WTC11 (cell line): ENCODE measurements around the gene TRAF2. TPM values are rescaled to one million over a fixed set of nuclear protein-coding genes. Genes with fewer than 3 reads are reported as not detected.

Experiments used
- ATAC-seq: fragments of 200-7000 bp; cut with Tn5 transposase; 2 replicates; pipeline ENCODE4 v1.10.0; 2021; ENCODE audit warnings: mild to moderate bottlenecking, moderate library complexity
- CTCF ChIA-PET: fragments of 300-600 bp; sonication (Branson Sonifier 250); formaldehyde crosslinking; loops from one replicate; lab custom pipeline; 2021; ENCODE audit warnings: antibody characterized with exemption; lab: Charles Lee
- POLR2A ChIA-PET: fragments of 350-600 bp; sonication (Branson Sonifier 250); formaldehyde crosslinking; loops from one replicate; lab custom pipeline; 2021; ENCODE audit warnings: antibody characterized with exemption; lab: Charles Lee
- DNase-seq: peaks from one replicate; pipeline ENCODE4 v3.0.0; 2021; ENCODE audit warnings: low spot score
- H3K27ac Mint-ChIP-seq: 2 replicates; pipeline ENCODE4 v1.8.0; 2021; ENCODE audit warnings: mixed read lengths
- H3K27me3 Mint-ChIP-seq: 2 replicates; pipeline ENCODE4 v1.8.0; 2021; ENCODE audit warnings: low read depth, mild to moderate bottlenecking, moderate library complexity, mixed read lengths
- H3K36me3 Mint-ChIP-seq: 2 replicates; pipeline ENCODE4 v1.8.0; 2021; ENCODE audit warnings: mixed read lengths
- H3K4me1 Mint-ChIP-seq: 2 replicates; pipeline ENCODE4 v1.8.0; 2022; ENCODE audit warnings: mixed read lengths
- H3K4me3 Mint-ChIP-seq: 2 replicates; pipeline ENCODE4 v1.8.0; 2021; ENCODE audit warnings: mild to moderate bottlenecking, moderate library complexity, mixed read lengths
- H3K9me3 Mint-ChIP-seq: 2 replicates; pipeline ENCODE4 v1.8.0; 2021; ENCODE audit warnings: mixed read lengths
- ATF3 ChIP-seq: sonication (generic); formaldehyde crosslinking; conservative IDR thresholded peaks from 2 replicates; pipeline ENCODE4 v1.8.1; 2022; ENCODE audit warnings: mild to moderate bottlenecking, missing genetic modification reagents
- CBFB ChIP-seq: sonication (generic); formaldehyde crosslinking; IDR thresholded peaks from 2 replicates; pipeline ENCODE4 v1.8.1; 2022; ENCODE audit warnings: mild to moderate bottlenecking, low read depth, missing genetic modification reagents
- GABPB1 ChIP-seq: sonication (generic); formaldehyde crosslinking; IDR thresholded peaks from 2 replicates; pipeline ENCODE4 v1.8.1; 2023; ENCODE audit warnings: mild to moderate bottlenecking, missing genetic modification reagents
- GRHL2 ChIP-seq: fragments of 250-450 bp; sonication (Bioruptor Pico); IDR thresholded peaks from 2 replicates; pipeline ENCODE4 v1.8.0; 2022; ENCODE audit warnings: mild to moderate bottlenecking, moderate library complexity; ENCODE audit not compliant: insufficient replicate concordance, severe bottlenecking
- HMGA2 ChIP-seq: fragments of 250-450 bp; sonication (Bioruptor Pico); IDR thresholded peaks from 2 replicates; pipeline ENCODE4 v1.4.0; 2021; ENCODE audit warnings: mild to moderate bottlenecking, moderate library complexity
- IRF1 ChIP-seq: sonication (generic); formaldehyde crosslinking; IDR thresholded peaks from 2 replicates; pipeline ENCODE4 v1.8.0; 2023; ENCODE audit warnings: missing genetic modification reagents
- KAT7 ChIP-seq: sonication (generic); formaldehyde crosslinking; IDR thresholded peaks from 2 replicates; pipeline ENCODE4 v1.8.1; 2023; ENCODE audit warnings: missing genetic modification reagents, mild to moderate bottlenecking, borderline replicate concordance
- MXD4 ChIP-seq: fragments of 250-450 bp; sonication (Bioruptor Pico); IDR thresholded peaks from 2 replicates; pipeline ENCODE4 v1.8.0; 2021; ENCODE audit warnings: mild to moderate bottlenecking, moderate library complexity, borderline replicate concordance
- NR1H2 ChIP-seq: sonication (generic); formaldehyde crosslinking; IDR thresholded peaks from 2 replicates; pipeline ENCODE4 v1.9.0; 2021; ENCODE audit warnings: mild to moderate bottlenecking, moderate library complexity, missing genetic modification reagents
- OVOL2 ChIP-seq: fragments of 250-450 bp; sonication (Bioruptor Pico); IDR thresholded peaks from 2 replicates; pipeline ENCODE4 v1.9.0; 2021; ENCODE audit warnings: mild to moderate bottlenecking, borderline replicate concordance
- PRRX2 ChIP-seq: fragments of 250-450 bp; sonication (Bioruptor Pico); IDR thresholded peaks from 2 replicates; pipeline ENCODE4 v1.8.0; 2021; ENCODE audit warnings: mild to moderate bottlenecking
- SMAD3 ChIP-seq: sonication (generic); formaldehyde crosslinking; IDR thresholded peaks from 2 replicates; pipeline ENCODE4 v1.8.0; 2022; ENCODE audit warnings: missing genetic modification reagents, mild to moderate bottlenecking, borderline replicate concordance
- SMAD4 ChIP-seq: sonication (generic); formaldehyde crosslinking; IDR thresholded peaks from 2 replicates; pipeline ENCODE4 v1.8.0; 2022; ENCODE audit warnings: mild to moderate bottlenecking, missing genetic modification reagents
- SOX15 ChIP-seq: fragments of 250-450 bp; sonication (Bioruptor Pico); IDR thresholded peaks from 2 replicates; pipeline ENCODE4 v1.9.0; 2021; ENCODE audit warnings: mild to moderate bottlenecking
- TCF7 ChIP-seq: sonication (generic); formaldehyde crosslinking; IDR thresholded peaks from 2 replicates; pipeline ENCODE4 v1.8.0; 2022; ENCODE audit warnings: mild to moderate bottlenecking, low read depth, missing genetic modification reagents, moderate library complexity
- TEAD1 ChIP-seq: sonication (generic); formaldehyde crosslinking; IDR thresholded peaks from 2 replicates; pipeline ENCODE4 v1.8.0; 2022; ENCODE audit warnings: mild to moderate bottlenecking, missing genetic modification reagents
- ZMAT4 ChIP-seq: fragments of 250-450 bp; sonication (Bioruptor Pico); IDR thresholded peaks from 2 replicates; pipeline ENCODE4 v1.9.0; 2021; ENCODE audit warnings: mild to moderate bottlenecking
- ZNF121 ChIP-seq: sonication (generic); formaldehyde crosslinking; IDR thresholded peaks from 2 replicates; pipeline ENCODE4 v1.8.0; 2023; ENCODE audit warnings: missing genetic modification reagents
- ZNF263 ChIP-seq: sonication (generic); formaldehyde crosslinking; IDR thresholded peaks from 2 replicates; pipeline ENCODE4 v1.8.1; 2022; ENCODE audit warnings: low read depth, mild to moderate bottlenecking, moderate library complexity, missing genetic modification reagents
- ZSCAN18 ChIP-seq: fragments of 250-450 bp; sonication (Bioruptor Pico); IDR thresholded peaks from 2 replicates; pipeline ENCODE4 v2.1.2; 2022; ENCODE audit warnings: mild to moderate bottlenecking, moderate library complexity
- total RNA-seq: library from RNA; stranded (reverse); gene quantifications from 3 replicates; pipeline ENCODE4 v1.2.3, GENCODE V29; 2021
- TF ChIP-seq, protein P1 (sequence below): fragments of 250-450 bp; sonication (Bioruptor Pico); IDR thresholded peaks from 2 replicates; pipeline ENCODE4 v1.9.0; 2021; ENCODE audit warnings: moderate library complexity, mild to moderate bottlenecking, inconsistent platforms, borderline replicate concordance
- TF ChIP-seq, protein P2 (sequence below): fragments of 250-450 bp; sonication (Bioruptor Pico); IDR thresholded peaks from 2 replicates; pipeline ENCODE4 v1.9.0; 2021; ENCODE audit warnings: mild to moderate bottlenecking, borderline replicate concordance

TRAF2 gene
- total RNA-seq, 1 experiment from 2014 or later = 55.0 TPM

- no peaks in the 10 kb centered on the region for H3K4me1 Mint-ChIP-seq
- no peak overlapping the region for H3K4me3 Mint-ChIP-seq
- ATAC-seq (no peak), DNase-seq (no peak)
- H3K27ac Mint-ChIP-seq = peak overlapping the region; percentile 65; the same call in 1 of the 2 replicates
- ChIA-PET CTCF (interaction anchor here (0.7 kb wide), 1 partner anchor 326 kb away, joined by 3 read pairs; no protein-coding TSS in a partner anchor), POLR2A (no interaction called here)
- H3K9me3 Mint-ChIP-seq = no peaks in the 10 kb centered on the region
- H3K36me3 Mint-ChIP-seq = peaks cover 33% of the 10 kb centered on the region
- no peak for TF ChIP-seq ZSCAN18 (CRISPR knock-in tag)
- no peak for TF ChIP-seq ZNF121 (CRISPR knock-in tag)
- TF ChIP-seq GRHL2 (CRISPR knock-in tag) = no peak
- no peak for TF ChIP-seq SMAD4 (CRISPR knock-in tag)
- no peak for TF ChIP-seq ATF3 (CRISPR knock-in tag)
- TF ChIP-seq, protein P1, sequence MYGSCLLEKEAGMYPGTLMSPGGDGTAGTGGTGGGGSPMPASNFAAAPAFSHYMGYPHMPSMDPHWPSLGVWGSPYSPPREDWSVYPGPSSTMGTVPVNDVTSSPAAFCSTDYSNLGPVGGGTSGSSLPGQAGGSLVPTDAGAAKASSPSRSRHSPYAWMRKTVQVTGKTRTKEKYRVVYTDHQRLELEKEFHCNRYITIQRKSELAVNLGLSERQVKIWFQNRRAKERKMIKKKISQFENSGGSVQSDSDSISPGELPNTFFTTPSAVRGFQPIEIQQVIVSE (CRISPR knock-in tag) = no peak
- H3K27me3 Mint-ChIP-seq = no peaks in the 10 kb centered on the region
Observed at GRCh38 chr9:136896027-136896426, 9.7 kb downstream of the TRAF2 start.

GRCh38 chr9:136898483-136899100 is 12.3 kb downstream of the TRAF2 start:
- no peaks in the 10 kb centered on the region for H3K4me1 Mint-ChIP-seq
- ATAC-seq = no peak
- no peak overlapping the region for H3K4me3 Mint-ChIP-seq
- H3K9me3 Mint-ChIP-seq = no peaks in the 10 kb centered on the region
- POLR2A ChIA-PET = interaction anchor here (1.6 kb wide), 1 partner anchor 10 kb away, joined by 6 read pairs; no protein-coding TSS in a partner anchor
- TF ChIP-seq CBFB (CRISPR knock-in tag) (no peak), SOX15 (no peak), GABPB1 (CRISPR knock-in tag) (no peak)
- TF ChIP-seq, all 79 proteins: peak for 0
- Mint-ChIP-seq H3K36me3 (peaks cover 37% of the 10 kb centered on the region), H3K27ac (peak overlapping the region; percentile 45; the same call in 1 of the 2 replicates), H3K27me3 (no peaks in the 10 kb centered on the region)
- CTCF ChIA-PET = interaction anchor here (0.6 to 1.6 kb wide), 3 partner anchors 20 to 137 kb away, joined by 3 to 5 read pairs (median 4); no protein-coding TSS in a partner anchor
- DNase-seq = no peak

DNA sequence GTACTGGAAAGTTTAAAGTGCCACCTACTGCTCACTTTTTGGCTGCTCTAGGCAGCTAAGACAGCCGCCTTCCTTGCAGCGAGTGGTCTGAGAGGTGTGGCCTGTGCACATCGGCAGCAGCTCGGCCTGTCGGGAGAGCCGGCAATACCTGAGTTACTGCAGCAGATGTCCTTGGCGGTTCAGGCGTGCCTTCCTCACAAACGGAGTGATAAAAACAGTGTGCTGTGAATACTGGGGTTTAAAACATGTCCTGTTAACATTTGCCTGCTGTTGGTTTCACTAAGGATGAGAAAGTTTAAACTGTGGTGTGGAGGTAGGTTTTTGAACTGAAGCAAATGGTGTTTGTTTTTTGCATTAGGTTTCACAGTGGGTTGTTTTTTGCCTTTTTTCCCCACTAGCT is 12.9 kb downstream of the TRAF2 start:
- POLR2A ChIA-PET = no interaction called here
- CTCF ChIA-PET = interaction anchor here (1.6 kb wide), 1 partner anchor 136 kb away, joined by 4 read pairs; no protein-coding TSS in a partner anchor
- Mint-ChIP-seq H3K9me3 (no peaks in the 10 kb centered on the region), H3K4me3 (no peak overlapping the region), H3K4me1 (no peaks in the 10 kb centered on the region), H3K27ac (no peak overlapping the region), H3K27me3 (no peaks in the 10 kb centered on the region), H3K36me3 (peaks cover 36% of the 10 kb centered on the region)
- ATAC-seq (no peak), DNase-seq (no peak)
- TF ChIP-seq TEAD1 (CRISPR knock-in tag) (no peak), PRRX2 (CRISPR knock-in tag) (no peak), TCF7 (CRISPR knock-in tag) (no peak), ZSCAN18 (CRISPR knock-in tag) (no peak), ATF3 (CRISPR knock-in tag) (no peak), NR1H2 (CRISPR knock-in tag) (no peak), ZMAT4 (CRISPR knock-in tag) (no peak), HMGA2 (CRISPR knock-in tag) (no peak), OVOL2 (no peak), SMAD3 (CRISPR knock-in tag) (no peak), IRF1 (CRISPR knock-in tag) (no peak), ZNF263 (CRISPR knock-in tag) (no peak), KAT7 (no peak), MXD4 (CRISPR knock-in tag) (no peak)
- TF ChIP-seq, protein P2, sequence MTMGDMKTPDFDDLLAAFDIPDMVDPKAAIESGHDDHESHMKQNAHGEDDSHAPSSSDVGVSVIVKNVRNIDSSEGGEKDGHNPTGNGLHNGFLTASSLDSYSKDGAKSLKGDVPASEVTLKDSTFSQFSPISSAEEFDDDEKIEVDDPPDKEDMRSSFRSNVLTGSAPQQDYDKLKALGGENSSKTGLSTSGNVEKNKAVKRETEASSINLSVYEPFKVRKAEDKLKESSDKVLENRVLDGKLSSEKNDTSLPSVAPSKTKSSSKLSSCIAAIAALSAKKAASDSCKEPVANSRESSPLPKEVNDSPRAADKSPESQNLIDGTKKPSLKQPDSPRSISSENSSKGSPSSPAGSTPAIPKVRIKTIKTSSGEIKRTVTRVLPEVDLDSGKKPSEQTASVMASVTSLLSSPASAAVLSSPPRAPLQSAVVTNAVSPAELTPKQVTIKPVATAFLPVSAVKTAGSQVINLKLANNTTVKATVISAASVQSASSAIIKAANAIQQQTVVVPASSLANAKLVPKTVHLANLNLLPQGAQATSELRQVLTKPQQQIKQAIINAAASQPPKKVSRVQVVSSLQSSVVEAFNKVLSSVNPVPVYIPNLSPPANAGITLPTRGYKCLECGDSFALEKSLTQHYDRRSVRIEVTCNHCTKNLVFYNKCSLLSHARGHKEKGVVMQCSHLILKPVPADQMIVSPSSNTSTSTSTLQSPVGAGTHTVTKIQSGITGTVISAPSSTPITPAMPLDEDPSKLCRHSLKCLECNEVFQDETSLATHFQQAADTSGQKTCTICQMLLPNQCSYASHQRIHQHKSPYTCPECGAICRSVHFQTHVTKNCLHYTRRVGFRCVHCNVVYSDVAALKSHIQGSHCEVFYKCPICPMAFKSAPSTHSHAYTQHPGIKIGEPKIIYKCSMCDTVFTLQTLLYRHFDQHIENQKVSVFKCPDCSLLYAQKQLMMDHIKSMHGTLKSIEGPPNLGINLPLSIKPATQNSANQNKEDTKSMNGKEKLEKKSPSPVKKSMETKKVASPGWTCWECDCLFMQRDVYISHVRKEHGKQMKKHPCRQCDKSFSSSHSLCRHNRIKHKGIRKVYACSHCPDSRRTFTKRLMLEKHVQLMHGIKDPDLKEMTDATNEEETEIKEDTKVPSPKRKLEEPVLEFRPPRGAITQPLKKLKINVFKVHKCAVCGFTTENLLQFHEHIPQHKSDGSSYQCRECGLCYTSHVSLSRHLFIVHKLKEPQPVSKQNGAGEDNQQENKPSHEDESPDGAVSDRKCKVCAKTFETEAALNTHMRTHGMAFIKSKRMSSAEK = no peak
